RWPE2 (cell line): ENCODE data around the gene AGBL5.
"Not testable (repeated sequence)": the region's sequence is repeated elsewhere in the genome, so short reads cannot be mapped to it uniquely, and the experiment has no call there.

Experiments
- ATAC-seq: fragments of 200-7000 bp; cut with Tn5 transposase; 3 replicates; pipeline ENCODE4 v1.9.1; 2021; ENCODE audit warnings: low read depth
- DNase-seq: peaks from one replicate; pipeline ENCODE4 v3.0.0-alpha.2; 2020; ENCODE audit warnings: low spot score
- H3K27ac ChIP-seq: fragments of 450-650 bp; 2 replicates; pipeline ENCODE4 v1.5.1; 2017; ENCODE audit warnings: mild to moderate bottlenecking; ENCODE audit not compliant: poor library complexity, severe bottlenecking
- H3K27me3 ChIP-seq: fragments of 250-450 bp; sonication (Bioruptor Pico); 2 replicates; pipeline ENCODE4 v1.5.1; 2021; ENCODE audit warnings: mild to moderate bottlenecking, moderate library complexity; ENCODE audit not compliant: insufficient read depth, poor library complexity, severe bottlenecking
- H3K36me3 ChIP-seq: fragments of 250-450 bp; sonication (Bioruptor Pico); 2 replicates; pipeline ENCODE4 v1.5.1; 2020; ENCODE audit warnings: low read depth, mild to moderate bottlenecking, moderate library complexity
- H3K4me1 ChIP-seq: fragments of 250-450 bp; sonication (Bioruptor Pico); 2 replicates; pipeline ENCODE4 v1.5.1; 2021; ENCODE audit warnings: mild to moderate bottlenecking, moderate library complexity; ENCODE audit not compliant: insufficient read depth, poor library complexity, severe bottlenecking
- H3K4me3 ChIP-seq: fragments of 250-450 bp; sonication (Bioruptor Pico); 2 replicates; pipeline ENCODE4 v1.5.1; 2021; ENCODE audit warnings: mild to moderate bottlenecking, moderate library complexity; ENCODE audit not compliant: severe bottlenecking
- H3K9me3 ChIP-seq: fragments of 250-450 bp; sonication (Bioruptor Pico); 2 replicates; pipeline ENCODE4 v1.5.1; 2021; ENCODE audit warnings: mild to moderate bottlenecking, moderate library complexity; ENCODE audit not compliant: severe bottlenecking
- CTCF ChIP-seq: fragments of 450-650 bp; IDR thresholded peaks from one replicate; pipeline ENCODE4 v1.5.1; 2017; ENCODE audit warnings: mild to moderate bottlenecking, moderate library complexity; ENCODE audit not compliant: poor library complexity, severe bottlenecking

AGBL5 gene

GRCh38 chr2:27117995-27118524, 66.6 kb downstream of the AGBL5 start:
- Histone ChIP-seq H3K4me1 (no peaks in the 10 kb centered on the region), H3K27me3 (no peaks in the 10 kb centered on the region), H3K36me3 (no peaks in the 10 kb centered on the region), H3K4me3 (peak overlapping the region; percentile 45), H3K9me3 (no peaks in the 10 kb centered on the region), H3K27ac (no peak overlapping the region)
- no peak for DNase-seq
- no peak for TF ChIP-seq CTCF
- no peak; the same call in 2 of the 3 replicates for ATAC-seq

GRCh38 chr2:27118525-27119329, 67.3 kb downstream of the AGBL5 start, which contains the start of gene CGREF1:
Gene CGREF1 (minus strand): TSS chr2:27119128. CDS start chr2:27104366, 14,762 bp downstream.
- H3K36me3 ChIP-seq, result no peaks in the 10 kb centered on the region
- no peaks in the 10 kb centered on the region for H3K9me3 ChIP-seq
- H3K4me3 ChIP-seq, result peak within 1 kb of the TSS; percentile 45
- DNase-seq (no peak), ATAC-seq (peak; percentile 18; the same call in 2 of the 3 replicates)
- no peaks in the 10 kb centered on the region for H3K27me3 ChIP-seq
- H3K4me1 ChIP-seq, result no peaks in the 10 kb centered on the region
- no peak for TF ChIP-seq CTCF
- H3K27ac ChIP-seq, result no peak within 1 kb of the TSS

- not testable (repeated sequence) for DNase-seq, H3K27me3 ChIP-seq, H3K36me3 ChIP-seq, H3K4me1 ChIP-seq, H3K9me3 ChIP-seq, ATAC-seq, H3K27ac ChIP-seq
- H3K4me3 ChIP-seq, result peak overlapping the region; percentile 45
Measured at GRCh38 chr2:27119330-27119670, 67.8 kb downstream of the AGBL5 start.
